Activated naive CD8-positive, alpha-beta T cell treated with anti-CD3 and anti-CD28 coated beads, Interleukin-2, amount 50 U/mL, for 24 hours (primary cell): ENCODE data around the gene CSTB.
"Not testable (repeated sequence)": the region's sequence is repeated elsewhere in the genome, so short reads cannot be mapped to it uniquely, and the experiment has no call there.

ENCODE experiments used
- ATAC-seq: fragments of 150-1000 bp; cut with Tn5 transposase; one replicate; pipeline ENCODE4 v1.10.0; 2021
- DNase-seq: peaks from one replicate; pipeline ENCODE4 v3.0.0; 2021
- H3K27ac Mint-ChIP-seq: one replicate; pipeline ENCODE4 v1.8.0; 2021; ENCODE audit warnings: mild to moderate bottlenecking, mixed read lengths
- H3K27me3 Mint-ChIP-seq: one replicate; pipeline ENCODE4 v1.8.0; 2021; ENCODE audit warnings: mixed read lengths
- H3K36me3 Mint-ChIP-seq: one replicate; pipeline ENCODE4 v1.8.0; 2021; ENCODE audit warnings: low read depth, mixed read lengths
- H3K4me1 Mint-ChIP-seq: one replicate; pipeline ENCODE4 v1.8.0; 2021; ENCODE audit warnings: mixed read lengths
- H3K4me3 Mint-ChIP-seq: one replicate; pipeline ENCODE4 v1.8.0; 2021; ENCODE audit warnings: mild to moderate bottlenecking, moderate library complexity, mixed read lengths
- H3K9me3 Mint-ChIP-seq: one replicate; pipeline ENCODE4 v1.8.0; 2021; ENCODE audit warnings: mixed read lengths

CSTB gene

GRCh38 chr21:43775795-43776430, at the start of gene CSTB:
CSTB (minus strand) TSS chr21:43776308; CDS start chr21:43776269, 39 bp downstream.
- peak within 1 kb of the TSS; percentile 37 for H3K27ac Mint-ChIP-seq
- H3K4me1 Mint-ChIP-seq, result peaks cover 41% of the 10 kb centered on the region
- no peaks in the 10 kb centered on the region for H3K27me3 Mint-ChIP-seq
- H3K36me3 Mint-ChIP-seq, result peaks cover 15% of the 10 kb centered on the region
- peak; percentile 62 for ATAC-seq
- peak; percentile 86 for DNase-seq
- no peaks in the 10 kb centered on the region for H3K9me3 Mint-ChIP-seq
- H3K4me3 Mint-ChIP-seq, result peak within 1 kb of the TSS; percentile 87

GRCh38 chr21:43825242-43825935, 49.3 kb upstream of the CSTB start:
- Mint-ChIP-seq H3K27me3 (peaks cover 6% of the 10 kb centered on the region), H3K4me1 (no peaks in the 10 kb centered on the region), H3K36me3 (no peaks in the 10 kb centered on the region), H3K9me3 (no peaks in the 10 kb centered on the region), H3K27ac (no peak overlapping the region), H3K4me3 (no peak overlapping the region)
- ATAC-seq (no peak), DNase-seq (no peak)

GRCh38 chr21:43824333-43825241, 48.5 kb upstream of the CSTB start:
- H3K36me3 Mint-ChIP-seq, result no peaks in the 10 kb centered on the region
- H3K27me3 Mint-ChIP-seq, result peaks cover 5% of the 10 kb centered on the region
- no peak overlapping the region for H3K4me3 Mint-ChIP-seq
- DNase-seq, result no peak
- H3K4me1 Mint-ChIP-seq, result no peaks in the 10 kb centered on the region
- no peak for ATAC-seq
- H3K9me3 Mint-ChIP-seq, result no peaks in the 10 kb centered on the region
- H3K27ac Mint-ChIP-seq, result no peak overlapping the region

GRCh38 chr21:43822741-43823140, 46.6 kb upstream of the CSTB start:
- H3K36me3 Mint-ChIP-seq, DNase-seq, H3K4me1 Mint-ChIP-seq, H3K9me3 Mint-ChIP-seq, H3K27me3 Mint-ChIP-seq, H3K4me3 Mint-ChIP-seq, ATAC-seq, H3K27ac Mint-ChIP-seq: not testable (repeated sequence)

- H3K4me1 Mint-ChIP-seq, DNase-seq, H3K36me3 Mint-ChIP-seq, ATAC-seq, H3K27me3 Mint-ChIP-seq, H3K27ac Mint-ChIP-seq, H3K4me3 Mint-ChIP-seq, H3K9me3 Mint-ChIP-seq: not testable (repeated sequence)
Observed at GRCh38 chr21:43822166-43822565, 46.1 kb upstream of the CSTB start.

GRCh38 chr21:43820466-43820865, 44.4 kb upstream of the CSTB start:
- Mint-ChIP-seq H3K27ac (no peak overlapping the region), H3K27me3 (no peaks in the 10 kb centered on the region), H3K36me3 (peaks cover 2% of the 10 kb centered on the region), H3K4me3 (no peak overlapping the region), H3K4me1 (no peaks in the 10 kb centered on the region), H3K9me3 (peaks cover 5% of the 10 kb centered on the region)
- ATAC-seq, result no peak
- no peak for DNase-seq

GRCh38 chr21:43819511-43820405, 43.6 kb upstream of the CSTB start:
- Mint-ChIP-seq H3K27ac (no peak overlapping the region), H3K4me1 (peaks cover 2% of the 10 kb centered on the region), H3K36me3 (peaks cover 2% of the 10 kb centered on the region), H3K9me3 (peaks cover 5% of the 10 kb centered on the region), H3K27me3 (no peaks in the 10 kb centered on the region), H3K4me3 (no peak overlapping the region)
- ATAC-seq, result no peak
- no peak for DNase-seq

- ATAC-seq (no peak), DNase-seq (no peak)
- H3K36me3 Mint-ChIP-seq, result peaks cover 2% of the 10 kb centered on the region
- no peak overlapping the region for H3K4me3 Mint-ChIP-seq
- H3K27ac Mint-ChIP-seq, result no peak overlapping the region
- H3K4me1 Mint-ChIP-seq, result peaks cover 3% of the 10 kb centered on the region
- H3K27me3 Mint-ChIP-seq, result no peaks in the 10 kb centered on the region
- H3K9me3 Mint-ChIP-seq, result peaks cover 5% of the 10 kb centered on the region
Observed at GRCh38 chr21:43818685-43819084, 42.6 kb upstream of the CSTB start.

- peak; percentile 17 for ATAC-seq
- peaks cover 5% of the 10 kb centered on the region for H3K9me3 Mint-ChIP-seq
- H3K27me3 Mint-ChIP-seq, result no peaks in the 10 kb centered on the region
- H3K27ac Mint-ChIP-seq, result no peak overlapping the region
- no peak for DNase-seq
- H3K4me1 Mint-ChIP-seq, result peaks cover 3% of the 10 kb centered on the region
- peaks cover 2% of the 10 kb centered on the region for H3K36me3 Mint-ChIP-seq
- H3K4me3 Mint-ChIP-seq, result no peak overlapping the region
Observed at GRCh38 chr21:43817157-43818086, 41.3 kb upstream of the CSTB start.

GRCh38 chr21:43816611-43817071, 40.5 kb upstream of the CSTB start:
- Mint-ChIP-seq H3K27me3 (no peaks in the 10 kb centered on the region), H3K27ac (no peak overlapping the region), H3K36me3 (peaks cover 2% of the 10 kb centered on the region), H3K4me3 (no peak overlapping the region), H3K9me3 (peaks cover 5% of the 10 kb centered on the region), H3K4me1 (peaks cover 3% of the 10 kb centered on the region)
- DNase-seq (no peak), ATAC-seq (no peak)

- peaks cover 5% of the 10 kb centered on the region for H3K9me3 Mint-ChIP-seq
- H3K4me3 Mint-ChIP-seq, result no peak overlapping the region
- peaks cover 3% of the 10 kb centered on the region for H3K4me1 Mint-ChIP-seq
- DNase-seq, result no peak
- no peak overlapping the region for H3K27ac Mint-ChIP-seq
- no peak for ATAC-seq
- peaks cover 2% of the 10 kb centered on the region for H3K36me3 Mint-ChIP-seq
- H3K27me3 Mint-ChIP-seq, result no peaks in the 10 kb centered on the region
Observed at GRCh38 chr21:43815991-43816390, 39.9 kb upstream of the CSTB start.

- H3K36me3 Mint-ChIP-seq, result peaks cover 2% of the 10 kb centered on the region
- H3K27ac Mint-ChIP-seq, result no peak overlapping the region
- H3K27me3 Mint-ChIP-seq, result no peaks in the 10 kb centered on the region
- H3K9me3 Mint-ChIP-seq, result peaks cover 5% of the 10 kb centered on the region
- no peak for ATAC-seq
- no peak for DNase-seq
- H3K4me1 Mint-ChIP-seq, result peaks cover 7% of the 10 kb centered on the region
- H3K4me3 Mint-ChIP-seq, result no peak overlapping the region
Observed at GRCh38 chr21:43815107-43815613, 39.1 kb upstream of the CSTB start.
